ENCODE results near the gene PKP1.

DNA sequence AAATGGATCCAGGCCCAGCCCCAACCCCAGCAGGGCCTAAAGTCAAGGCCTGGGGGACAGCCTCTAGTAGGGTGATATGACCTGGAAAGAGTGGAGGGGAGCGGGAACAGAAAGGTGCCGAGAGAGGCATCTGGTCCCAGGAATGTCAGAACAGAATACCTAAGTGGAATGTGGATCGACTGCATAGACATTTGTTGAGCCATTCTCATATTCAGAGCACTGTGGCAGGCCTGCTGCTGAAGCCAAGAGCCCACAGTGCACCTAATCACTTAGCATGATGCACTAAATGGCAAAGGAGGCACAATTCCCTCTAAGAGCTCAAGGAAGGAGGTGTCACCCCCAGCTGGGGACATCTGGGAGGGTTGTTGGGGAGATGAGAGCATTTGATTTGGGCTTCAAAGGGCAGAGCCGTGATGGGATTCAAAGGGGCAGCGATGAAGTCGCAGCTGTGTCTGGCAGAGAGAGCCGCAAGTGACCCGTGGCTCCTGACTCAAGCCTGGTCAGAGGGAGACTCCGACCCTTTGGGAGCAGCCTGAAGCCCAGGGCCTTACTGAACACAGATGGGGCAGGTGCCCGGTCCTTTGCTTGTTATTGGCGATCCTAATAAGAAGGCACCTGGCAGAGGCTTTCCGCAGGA lies 8.6 kb upstream of the PKP1 start:
- TF ChIP-seq, protein P1, sequence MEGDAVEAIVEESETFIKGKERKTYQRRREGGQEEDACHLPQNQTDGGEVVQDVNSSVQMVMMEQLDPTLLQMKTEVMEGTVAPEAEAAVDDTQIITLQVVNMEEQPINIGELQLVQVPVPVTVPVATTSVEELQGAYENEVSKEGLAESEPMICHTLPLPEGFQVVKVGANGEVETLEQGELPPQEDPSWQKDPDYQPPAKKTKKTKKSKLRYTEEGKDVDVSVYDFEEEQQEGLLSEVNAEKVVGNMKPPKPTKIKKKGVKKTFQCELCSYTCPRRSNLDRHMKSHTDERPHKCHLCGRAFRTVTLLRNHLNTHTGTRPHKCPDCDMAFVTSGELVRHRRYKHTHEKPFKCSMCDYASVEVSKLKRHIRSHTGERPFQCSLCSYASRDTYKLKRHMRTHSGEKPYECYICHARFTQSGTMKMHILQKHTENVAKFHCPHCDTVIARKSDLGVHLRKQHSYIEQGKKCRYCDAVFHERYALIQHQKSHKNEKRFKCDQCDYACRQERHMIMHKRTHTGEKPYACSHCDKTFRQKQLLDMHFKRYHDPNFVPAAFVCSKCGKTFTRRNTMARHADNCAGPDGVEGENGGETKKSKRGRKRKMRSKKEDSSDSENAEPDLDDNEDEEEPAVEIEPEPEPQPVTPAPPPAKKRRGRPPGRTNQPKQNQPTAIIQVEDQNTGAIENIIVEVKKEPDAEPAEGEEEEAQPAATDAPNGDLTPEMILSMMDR (IDR thresholded peaks at IDR 0.05; ENCODE audit: low read length): no peak
- no peak for TF ChIP-seq EZH2 (IDR thresholded peaks at IDR 0.05; ENCODE audit: borderline replicate concordance, low read length)
